BJ (cell line): Measurements from ENCODE around the gene LPA. TPM values are rescaled to one million over a fixed set of nuclear protein-coding genes. Genes with fewer than 3 reads are reported as not detected.
"Not testable (repeated sequence)": the region's sequence is repeated elsewhere in the genome, so short reads cannot be mapped to it uniquely, and the experiment has no call there.

Experiments used
- CTCF ChIA-PET: fragments of 350-600 bp; formaldehyde crosslinking; extraction: SDS; loops from one replicate; lab custom pipeline; 2021; ENCODE audit warnings: antibody characterized with exemption, inconsistent platforms; lab: Yijun Ruan, JAX
- POLR2A ChIA-PET: fragments of 300-600 bp; sonication (Branson Sonifier 250); formaldehyde crosslinking; extraction: SDS; loops from one replicate; lab custom pipeline; 2021; ENCODE audit warnings: antibody characterized with exemption; lab: Charles Lee
- DNase-seq: peaks from one replicate; pipeline ENCODE4 v3.0.0-alpha.2; 2011; ENCODE audit warnings: low read depth
- H3K27me3 ChIP-seq: 2 replicates; pipeline ENCODE4 v1.6.0; 2011; ENCODE audit warnings: low read length; ENCODE audit not compliant: control insufficient read depth, insufficient read depth
- H3K36me3 ChIP-seq: 2 replicates; pipeline ENCODE4 v1.5.1; 2011; ENCODE audit warnings: low read length; ENCODE audit not compliant: control insufficient read depth, insufficient read depth
- H3K4me3 ChIP-seq: 2 replicates; pipeline ENCODE4 v1.5.1; 2011; ENCODE audit warnings: low read depth, mild to moderate bottlenecking, control low read depth, low read length
- CTCF ChIP-seq: IDR thresholded peaks from 2 replicates; pipeline ENCODE4 v1.5.1; 2011; ENCODE audit warnings: low read depth, mild to moderate bottlenecking, control low read depth, inconsistent platforms, low read length, moderate library complexity; ENCODE audit not compliant: insufficient read depth
- polyA minus RNA-seq: library from RNA; depleted of rRNA, polyadenylated mRNA; stranded (reverse); fragments of >200 nt; gene quantifications from 2 replicates; pipeline ENCODE4 v1.2.3, GENCODE V29; 2011; rRNA and poly(A)+ RNA removed
- polyA plus RNA-seq: library from polyadenylated mRNA; depleted of rRNA; stranded (reverse); fragments of >200 nt; gene quantifications from 2 replicates; pipeline ENCODE4 v1.2.3, GENCODE V29; 2011; rRNA removed

The LPA gene
- polyA plus RNA-seq (not detected in 2 replicates), polyA minus RNA-seq (not detected in 2 replicates)

GRCh38 chr6:160664198-160664597 lies at the start of gene LPA:
Gene LPA (minus strand): TSS chr6:160664275. CDS start chr6:160664214, 61 bp downstream.
- H3K4me3 ChIP-seq, H3K36me3 ChIP-seq, DNase-seq, CTCF ChIA-PET, H3K27me3 ChIP-seq, POLR2A ChIA-PET: not testable (repeated sequence)

GRCh38 chr6:160708993-160709392 lies 44.9 kb upstream of the LPA start:
- POLR2A ChIA-PET, DNase-seq, CTCF ChIA-PET: not testable (repeated sequence)

GRCh38 chr6:160704688-160705087 lies 40.6 kb upstream of the LPA start:
- H3K4me3 ChIP-seq, CTCF ChIA-PET, H3K36me3 ChIP-seq, H3K27me3 ChIP-seq, DNase-seq, POLR2A ChIA-PET: not testable (repeated sequence)

More at GRCh38 chr6:160708993-160709392, 44.9 kb upstream of the LPA start:
- not testable (repeated sequence) for H3K27me3 ChIP-seq, H3K36me3 ChIP-seq, H3K4me3 ChIP-seq

GRCh38 chr6:160701918-160702680 lies 38.0 kb upstream of the LPA start, which contains the start of gene PLG:
Gene PLG (plus strand): TSS chr6:160702244. CDS start chr6:160702305, 61 bp downstream.
- H3K4me3 ChIP-seq, DNase-seq, H3K36me3 ChIP-seq, H3K27me3 ChIP-seq, CTCF ChIA-PET, POLR2A ChIA-PET: not testable (repeated sequence)

- CTCF ChIA-PET: no interaction called here
- TF ChIP-seq CTCF: no peak
- DNase-seq: no peak
- Histone ChIP-seq H3K27me3 (no peaks in the 10 kb centered on the region), H3K36me3 (no peaks in the 10 kb centered on the region), H3K4me3 (no peak overlapping the region)
- POLR2A ChIA-PET: no interaction called here
These were observed 33.8 kb upstream of the LPA start for GRCh38 chr6:160697826-160698225.

GRCh38 chr6:160696884-160697283 lies 32.8 kb upstream of the LPA start:
- POLR2A ChIA-PET, CTCF ChIA-PET: not testable (repeated sequence)

GRCh38 chr6:160695622-160696021 lies 31.5 kb upstream of the LPA start:
- POLR2A ChIA-PET, CTCF ChIA-PET, DNase-seq, H3K4me3 ChIP-seq, H3K27me3 ChIP-seq, H3K36me3 ChIP-seq: not testable (repeated sequence)

More at GRCh38 chr6:160696884-160697283, 32.8 kb upstream of the LPA start:
- not testable (repeated sequence) for H3K27me3 ChIP-seq, H3K36me3 ChIP-seq, H3K4me3 ChIP-seq, DNase-seq

GRCh38 chr6:160695025-160695424 lies 30.9 kb upstream of the LPA start:
- H3K4me3 ChIP-seq, POLR2A ChIA-PET, H3K36me3 ChIP-seq, CTCF ChIA-PET, H3K27me3 ChIP-seq: not testable (repeated sequence)
- DNase-seq: peak; percentile 8
